ENCODE measurements around the gene HDAC9. TPM values are rescaled to one million over a fixed set of nuclear protein-coding genes. Genes with fewer than 3 reads are reported as not detected.

Gene HDAC9
- total and polyA plus RNA-seq, 2 of the 13 experiments (the other 11 are each of a cell fraction or from before 2014, with no cell fraction given): 0.05 to 0.07 TPM

DNA sequence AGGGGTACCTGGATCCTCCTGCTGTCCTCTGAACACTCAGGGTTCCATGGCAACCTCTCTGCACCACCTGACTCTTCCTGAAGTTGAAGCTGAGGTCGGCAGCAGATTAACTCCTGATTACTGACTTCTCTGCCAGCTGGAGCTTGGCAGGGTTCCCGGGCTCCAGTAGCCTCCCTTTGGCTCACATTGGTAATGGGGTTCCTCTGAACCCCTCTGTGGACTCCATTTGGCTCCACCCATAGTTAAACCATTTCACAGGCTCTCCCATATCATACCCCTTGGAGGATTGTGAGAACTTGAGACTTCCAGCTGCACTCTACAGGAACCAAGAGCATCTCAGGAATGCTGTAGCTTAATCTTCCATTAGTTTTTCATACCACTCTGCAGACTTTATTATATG, 292.5 kb downstream of the HDAC9 start:
- H3K4me3 ChIP-seq (replicated peaks in 1 of 3; ENCODE audit: insufficient read depth in 1 of 3, low read depth in 2 of 3, low read length in 3 of 3): no peak overlapping the region
- no peaks in the 10 kb centered on the region for H4K20me1 ChIP-seq (ENCODE audit: insufficient read depth, low read length)
- no peak for FAIRE-seq
- WGBS (ENCODE audit: low lambda C conversion rate): 0% methylated on average over 1 of the region's 2 CpGs
- in situ Hi-C loops (cut with HindIII; ENCODE audit: extremely low pct_ligation_motif_present, low pct_unique_long_range_greater_than_20kb) (no loop called here), intact Hi-C loops (cut with micrococcal nuclease; ENCODE audit: unreplicated experiment) (no loop called here)
- no peaks in the 10 kb centered on the region for H3K4me1 ChIP-seq (ENCODE audit: insufficient read depth, low read length)
- H3K4me2 ChIP-seq (ENCODE audit: low read depth, low read length): no peak overlapping the region
- no peaks in the 10 kb centered on the region for H3K79me2 ChIP-seq (ENCODE audit: insufficient read depth, low read length)
- no TSS peak for BruUV-seq (replicated peaks)
- no peak for DNase-seq (ENCODE audit: low spot score)
- H3K9ac ChIP-seq (ENCODE audit: insufficient read depth, low read depth, low read length): no peak overlapping the region
- TF ChIP-seq ZNF296 (CRISPR knock-in tag; conservative IDR thresholded peaks at IDR 0.05) (no peak), ZNF850 (CRISPR knock-in tag; conservative IDR thresholded peaks at IDR 0.05) (no peak), ADNP (CRISPR knock-in tag; IDR thresholded peaks at IDR 0.05) (no peak), FOSL2 (CRISPR knock-in tag; IDR thresholded peaks at IDR 0.05) (no peak), MBD4 (IDR thresholded peaks at IDR 0.05; ENCODE audit: borderline replicate concordance, low read length) (no peak), ZNF879 (CRISPR knock-in tag; IDR thresholded peaks at IDR 0.05) (no peak), GFI1 (CRISPR knock-in tag; IDR thresholded peaks at IDR 0.05; ENCODE audit: borderline replicate concordance) (no peak), ZNF598 (CRISPR knock-in tag; IDR thresholded peaks at IDR 0.05; ENCODE audit: borderline replicate concordance) (no peak)
- TF ChIP-seq, protein P1, sequence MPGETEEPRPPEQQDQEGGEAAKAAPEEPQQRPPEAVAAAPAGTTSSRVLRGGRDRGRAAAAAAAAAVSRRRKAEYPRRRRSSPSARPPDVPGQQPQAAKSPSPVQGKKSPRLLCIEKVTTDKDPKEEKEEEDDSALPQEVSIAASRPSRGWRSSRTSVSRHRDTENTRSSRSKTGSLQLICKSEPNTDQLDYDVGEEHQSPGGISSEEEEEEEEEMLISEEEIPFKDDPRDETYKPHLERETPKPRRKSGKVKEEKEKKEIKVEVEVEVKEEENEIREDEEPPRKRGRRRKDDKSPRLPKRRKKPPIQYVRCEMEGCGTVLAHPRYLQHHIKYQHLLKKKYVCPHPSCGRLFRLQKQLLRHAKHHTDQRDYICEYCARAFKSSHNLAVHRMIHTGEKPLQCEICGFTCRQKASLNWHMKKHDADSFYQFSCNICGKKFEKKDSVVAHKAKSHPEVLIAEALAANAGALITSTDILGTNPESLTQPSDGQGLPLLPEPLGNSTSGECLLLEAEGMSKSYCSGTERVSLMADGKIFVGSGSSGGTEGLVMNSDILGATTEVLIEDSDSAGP (CRISPR knock-in tag; IDR thresholded peaks at IDR 0.05; ENCODE audit: borderline replicate concordance): no peak
- peaks cover 27% of the 10 kb centered on the region; the same call in 1 of the 2 replicates for H3K9me3 ChIP-seq (ENCODE audit: low read length)
- no peaks in the 10 kb centered on the region for H3K36me3 ChIP-seq (replicated peaks in 1 of 2; ENCODE audit: control insufficient read depth in 1 of 2, insufficient read depth in 2 of 2, low read length in 2 of 2)
- CTCF ChIA-PET (ENCODE audit: low intra/inter-chr PET ratio, low total read pairs): no interaction called here
- H2AFZ ChIP-seq (ENCODE audit: low read length): no peak overlapping the region
- POLR2A ChIA-PET: no interaction called here
- no peak overlapping the region for H3K27ac ChIP-seq (ENCODE audit: extremely low read length, insufficient read depth, low read length)
- ATAC-seq: no peak
- no peaks in the 10 kb centered on the region for H3K27me3 ChIP-seq (ENCODE audit: control insufficient read depth in 1 of 2, insufficient read depth in 2 of 2, low read length in 2 of 2)
